HG03571 (cell line): Measurements from ENCODE around the gene KRT76.

Source experiments
- ATAC-seq: cut with Tn5 transposase; IDR thresholded peaks from one replicate; pipeline ENCODE4 v1.9.1; 2021; ENCODE audit not compliant: unreplicated experiment

Gene KRT76

GRCh38 chr12:52782502-52782901, 5.4 kb upstream of the KRT76 start:
- no peak for ATAC-seq

DNA sequence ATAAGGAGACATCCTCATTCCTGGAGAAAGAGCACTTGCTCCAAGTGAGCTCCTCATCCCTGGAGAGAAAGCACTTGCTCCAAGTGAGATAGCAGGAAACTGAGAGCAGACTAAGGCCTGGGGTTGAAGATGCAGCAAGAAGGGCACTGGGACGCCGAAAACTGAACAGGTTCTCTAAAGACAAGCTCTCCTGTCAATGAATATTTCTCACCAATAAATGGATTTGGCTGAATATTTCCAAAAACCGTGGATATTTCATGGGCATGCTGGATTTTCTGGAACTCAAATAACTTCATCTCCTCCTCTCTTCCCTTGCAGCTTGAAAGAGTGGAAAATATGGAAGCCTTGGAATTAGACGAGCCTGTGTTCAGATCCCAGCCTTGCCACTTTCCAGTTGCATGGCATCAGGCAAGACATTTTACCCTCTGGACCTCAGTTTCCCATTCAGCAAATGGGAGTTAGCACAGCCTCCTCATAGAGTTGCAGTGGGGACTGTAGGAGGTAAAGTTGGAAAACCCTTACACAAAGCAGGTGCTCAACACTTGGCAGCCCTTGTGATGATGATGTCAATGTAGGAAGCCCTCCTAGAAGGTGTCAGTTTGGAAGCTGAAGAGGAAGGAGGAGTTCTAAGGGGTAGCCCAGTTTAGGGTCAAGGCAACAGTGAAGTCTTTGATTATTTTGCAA, 4.4 kb upstream of the KRT76 start:
- ATAC-seq: no peak

- ATAC-seq: no peak
Observed at GRCh38 chr12:52779914-52780313, 2.8 kb upstream of the KRT76 start.

DNA sequence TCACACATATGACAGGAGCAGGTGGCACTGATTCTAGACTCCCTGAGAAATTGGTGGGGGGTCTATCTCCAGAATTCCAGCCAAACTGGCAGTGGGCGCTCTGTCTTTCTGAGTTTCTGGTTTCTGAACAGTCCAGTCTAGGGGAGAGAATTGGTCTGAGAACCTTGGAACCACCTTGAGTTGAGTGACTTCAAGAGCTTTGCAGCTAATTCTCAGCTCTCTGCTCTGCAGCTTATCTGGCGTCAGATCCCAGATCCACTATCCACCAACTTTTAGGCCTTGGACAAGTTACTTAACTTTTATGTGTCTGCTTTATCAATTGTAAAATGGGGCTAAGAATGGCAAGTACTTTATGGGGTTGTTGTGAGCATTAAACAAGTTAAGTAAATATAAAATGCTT, 1.7 kb upstream of the KRT76 start:
- no peak for ATAC-seq

- ATAC-seq: no peak
Observed at GRCh38 chr12:52777566-52777965, 421 bp upstream of the KRT76 start.

- no peak for ATAC-seq
Observed at GRCh38 chr12:52776435-52776834, 710 bp downstream of the KRT76 start.

GRCh38 chr12:52774629-52775250, 2.4 kb downstream of the KRT76 start:
- no peak for ATAC-seq

- no peak for ATAC-seq
Observed at GRCh38 chr12:52772772-52773171, 4.4 kb downstream of the KRT76 start.

GRCh38 chr12:52772188-52772587, 5.0 kb downstream of the KRT76 start:
- ATAC-seq: no peak

DNA sequence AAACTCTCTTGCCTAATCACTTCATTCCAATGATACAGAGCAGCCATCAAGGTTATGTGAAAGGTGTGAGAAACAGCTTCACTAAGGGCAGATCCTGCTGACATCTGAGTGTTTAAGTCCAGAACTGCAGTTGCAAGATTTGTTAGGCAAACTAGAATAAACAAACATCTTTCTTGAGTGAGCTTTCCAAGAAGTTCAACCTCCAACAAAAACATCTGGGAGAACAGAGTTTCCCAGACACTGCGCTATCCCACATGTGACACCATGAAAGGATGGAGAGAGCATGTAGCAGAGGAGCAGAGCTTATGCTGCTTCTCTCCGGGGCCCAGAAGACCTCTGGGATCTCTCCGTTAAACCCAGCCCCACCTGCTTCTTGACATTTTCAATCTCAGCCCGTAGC, 5.6 kb downstream of the KRT76 start:
- ATAC-seq: no peak

DNA sequence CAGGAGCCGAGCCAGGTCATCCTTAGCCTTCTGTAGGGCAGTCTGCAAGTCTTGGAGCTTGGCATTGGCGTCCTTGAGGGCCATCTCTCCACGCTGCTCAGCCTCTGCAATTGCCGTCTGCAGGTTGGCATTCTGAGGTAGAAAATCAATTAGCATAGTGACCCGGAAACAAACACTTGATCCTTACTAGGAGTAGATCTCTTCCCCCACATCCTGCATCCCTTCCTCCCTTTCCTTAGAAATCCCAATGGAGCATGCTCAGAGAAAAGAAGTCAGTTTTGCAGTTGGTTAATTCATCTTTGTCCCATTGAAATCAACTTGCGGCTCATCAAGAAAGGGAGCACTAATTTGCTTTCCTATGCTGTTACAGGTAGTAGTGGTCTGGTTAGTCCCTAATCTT, 6.1 kb downstream of the KRT76 start:
- ATAC-seq: no peak

GRCh38 chr12:52769946-52770345, 7.2 kb downstream of the KRT76 start:
- no peak for ATAC-seq

GRCh38 chr12:52769354-52769753, 7.8 kb downstream of the KRT76 start:
- no peak for ATAC-seq

DNA sequence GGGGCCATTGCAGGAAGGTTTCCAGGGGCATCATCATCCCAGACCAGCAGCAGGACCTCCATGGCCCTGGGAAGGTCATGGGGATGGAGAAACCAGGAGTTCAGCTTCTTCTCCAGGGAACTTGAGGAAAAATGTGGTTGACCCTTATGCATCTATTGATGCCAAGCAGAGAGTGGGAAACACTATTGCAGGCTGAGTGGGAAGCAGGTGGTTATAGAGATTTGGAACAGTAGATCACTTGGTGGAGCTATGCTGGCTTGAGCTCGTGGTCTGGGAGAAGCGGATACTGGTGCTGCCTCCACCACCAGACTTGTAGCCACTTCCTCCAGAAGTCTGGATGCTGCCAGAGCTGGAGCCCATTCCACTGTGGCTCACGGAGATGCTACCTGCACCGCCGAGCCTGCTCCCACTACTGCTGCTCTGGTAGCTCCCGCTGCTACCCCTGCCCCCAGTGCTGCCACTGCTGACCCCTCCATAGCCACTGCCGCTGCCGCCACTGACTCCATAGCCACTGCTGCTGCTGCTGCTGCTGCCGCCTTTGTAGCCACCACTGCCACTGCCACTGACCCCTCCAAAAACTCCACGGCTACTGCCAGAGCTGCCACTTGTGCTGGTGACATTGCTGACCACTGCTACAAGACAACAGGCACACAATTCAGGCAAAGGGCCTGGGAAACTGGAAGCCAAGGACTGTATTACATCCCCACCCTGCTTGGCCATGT, 8.5 kb downstream of the KRT76 start:
- no peak for ATAC-seq

- no peak for ATAC-seq
Observed at GRCh38 chr12:52767427-52767826, 9.7 kb downstream of the KRT76 start.

GRCh38 chr12:52767020-52767379, 10.1 kb downstream of the KRT76 start:
- ATAC-seq: no peak

GRCh38 chr12:52766351-52767019, 10.7 kb downstream of the KRT76 start:
- ATAC-seq: no peak

- no peak for ATAC-seq
Observed at GRCh38 chr12:52765702-52766101, 11.4 kb downstream of the KRT76 start.

- no peak for ATAC-seq
Observed at GRCh38 chr12:52763991-52764390, 13.2 kb downstream of the KRT76 start.

DNA sequence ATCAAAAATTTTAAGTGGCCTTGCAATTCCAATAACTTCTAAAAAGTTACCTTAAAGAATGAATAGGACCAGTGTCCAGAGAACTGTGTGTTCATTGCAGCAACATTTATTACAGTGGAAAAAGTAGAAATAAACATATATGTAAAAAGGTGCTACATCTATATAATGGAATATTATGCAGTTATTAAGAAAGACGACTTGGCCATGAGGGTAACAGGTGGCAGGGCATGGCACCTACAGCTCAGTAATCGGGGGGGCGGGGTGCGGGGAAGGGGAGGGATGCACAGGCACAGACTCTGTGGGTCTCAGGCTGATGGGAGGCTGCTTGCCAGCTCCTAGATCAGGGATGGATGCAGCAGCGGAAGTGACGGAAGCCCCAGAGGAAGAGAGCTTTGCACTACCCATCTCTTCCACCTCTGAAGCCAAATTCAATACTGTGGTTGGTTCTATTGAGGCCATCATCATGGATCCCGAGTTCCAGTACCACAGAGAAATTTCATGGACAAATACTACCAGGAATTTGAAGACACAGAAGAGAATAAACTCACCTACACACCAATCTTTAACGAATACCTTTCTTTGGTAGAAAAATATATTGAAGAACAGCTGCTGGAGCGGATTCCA, 14.0 kb downstream of the KRT76 start:
- no peak for ATAC-seq

GRCh38 chr12:52761802-52762201, 15.3 kb downstream of the KRT76 start:
- ATAC-seq: no peak
